GM19025 (cell line): ENCODE measurements around the gene SEPTIN6.
A peak's percentile ranks its signal among the peaks of the same experiment; 100 is the strongest.

ENCODE experiments used
- ATAC-seq: cut with Tn5 transposase; IDR thresholded peaks from one replicate; pipeline ENCODE4 v1.9.1; 2021; ENCODE audit warnings: mild to moderate bottlenecking, low read depth, moderate library complexity; ENCODE audit not compliant: unreplicated experiment

The SEPTIN6 gene

GRCh38 chrX:119693040-119693995 is at the start of gene SEPTIN6:
Gene SEPTIN6, minus strand, starts transcription at chrX:119693168. Its CDS starts 63 bp downstream, at chrX:119693105.
- peak; percentile 60 for ATAC-seq

DNA sequence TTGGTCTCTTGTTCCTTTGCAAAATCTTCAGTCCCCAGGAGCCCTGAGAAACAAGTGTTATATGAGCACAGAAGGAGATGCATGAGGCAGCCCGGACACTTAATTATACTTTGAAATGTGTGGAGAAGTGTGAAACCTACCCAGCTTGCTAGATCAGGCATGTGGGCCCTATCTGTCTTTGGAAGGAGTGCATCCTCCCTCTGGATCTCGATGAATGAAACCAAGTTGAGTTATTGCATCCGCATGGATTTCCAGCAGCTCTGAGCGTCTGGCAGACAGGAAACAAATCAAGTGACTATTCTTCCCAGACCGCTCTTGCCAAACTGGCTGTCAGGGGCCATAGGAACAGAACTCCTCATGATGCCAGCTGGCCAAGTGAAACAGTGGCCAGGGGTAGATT is 45.8 kb upstream of the SEPTIN6 start:
- ATAC-seq: no peak

- ATAC-seq: no peak
Measured at GRCh38 chrX:119736206-119736764, 43.3 kb upstream of the SEPTIN6 start.

GRCh38 chrX:119735467-119735866 is 42.5 kb upstream of the SEPTIN6 start:
- ATAC-seq: no peak

DNA sequence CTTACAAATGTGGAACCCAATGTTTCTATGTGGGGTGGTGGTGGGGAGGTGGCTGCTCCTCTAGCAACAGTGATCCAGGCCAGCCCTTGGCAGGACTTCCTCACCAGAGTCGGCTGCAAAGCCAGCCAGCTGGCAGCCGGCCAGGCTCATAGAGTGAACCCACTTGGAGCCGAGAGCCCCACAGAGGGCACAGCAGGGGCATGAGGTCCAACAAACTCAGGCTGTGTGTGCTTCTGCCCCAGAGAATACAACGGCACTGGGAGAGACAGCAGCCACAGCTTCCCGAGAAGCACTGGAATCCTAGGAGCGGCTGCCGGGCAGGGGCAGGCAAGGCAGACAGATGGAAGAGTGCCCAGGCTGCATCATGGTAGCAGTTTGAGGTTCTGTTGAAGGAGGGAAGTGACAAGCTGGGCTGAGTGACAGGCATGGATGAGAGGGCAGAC is 42.0 kb upstream of the SEPTIN6 start:
- no peak for ATAC-seq

- no peak for ATAC-seq
Measured at GRCh38 chrX:119729408-119730201, 36.6 kb upstream of the SEPTIN6 start.

GRCh38 chrX:119728487-119728886 is 35.5 kb upstream of the SEPTIN6 start:
- ATAC-seq: no peak

GRCh38 chrX:119726900-119727555 is 34.1 kb upstream of the SEPTIN6 start:
- ATAC-seq: no peak

- no peak for ATAC-seq
Measured at GRCh38 chrX:119721926-119722325, 29.0 kb upstream of the SEPTIN6 start.

DNA sequence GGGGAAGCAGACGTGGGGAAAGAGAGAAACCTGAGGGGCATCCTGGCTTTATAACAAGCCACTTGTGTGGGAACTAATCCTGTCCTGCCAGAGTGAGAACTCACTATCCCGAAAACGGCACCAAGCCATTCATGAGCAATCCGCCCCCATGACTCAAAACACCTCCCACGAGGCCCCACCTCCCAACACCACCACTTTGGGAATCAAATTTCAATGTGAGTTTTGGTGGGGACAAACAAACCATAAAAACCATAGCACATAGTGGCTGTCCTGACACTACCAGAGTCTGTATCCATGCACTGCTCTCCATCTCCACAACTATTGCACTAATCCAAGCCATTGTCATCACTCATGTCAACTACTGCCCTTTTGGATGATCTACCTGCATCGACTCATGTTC is 28.5 kb upstream of the SEPTIN6 start:
- ATAC-seq: no peak

DNA sequence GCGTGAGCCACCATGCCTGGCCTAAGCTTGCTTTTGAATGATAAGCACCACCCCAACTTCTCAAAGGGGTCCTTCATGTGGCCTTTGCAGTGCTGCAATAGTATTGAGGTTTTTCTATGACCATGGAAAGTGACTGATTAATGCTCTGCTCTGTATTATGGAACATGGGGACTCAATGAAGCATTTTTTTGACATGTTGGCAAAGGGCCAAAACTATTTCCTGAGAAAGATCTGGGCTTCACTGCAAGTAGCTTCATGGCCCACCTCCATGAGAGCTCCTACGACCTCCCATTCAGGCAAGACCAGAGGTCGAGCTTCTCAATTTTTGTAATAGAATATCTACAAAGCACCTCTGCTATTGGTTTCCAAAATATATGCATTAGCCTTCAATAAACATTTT is 16.7 kb upstream of the SEPTIN6 start:
- no peak for ATAC-seq

DNA sequence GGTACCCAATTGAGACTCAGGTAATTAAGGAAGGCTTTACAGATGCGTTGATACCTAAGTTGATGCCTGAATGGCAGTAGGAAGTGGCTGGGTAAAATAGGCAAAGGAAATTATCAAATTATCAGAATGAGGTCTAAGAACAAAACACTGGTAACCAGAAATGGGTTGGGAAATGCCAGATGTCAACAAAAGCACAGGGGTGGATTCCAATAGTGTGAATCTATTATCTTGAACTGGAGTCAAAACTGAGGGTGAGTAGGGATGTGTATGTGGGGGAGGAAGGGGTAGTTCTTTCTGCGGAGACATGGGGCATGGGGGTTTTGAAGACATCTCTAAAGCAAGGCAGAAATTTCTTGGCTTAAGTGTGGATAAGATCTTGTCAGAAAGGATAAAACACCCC is 16.0 kb upstream of the SEPTIN6 start:
- no peak for ATAC-seq

DNA sequence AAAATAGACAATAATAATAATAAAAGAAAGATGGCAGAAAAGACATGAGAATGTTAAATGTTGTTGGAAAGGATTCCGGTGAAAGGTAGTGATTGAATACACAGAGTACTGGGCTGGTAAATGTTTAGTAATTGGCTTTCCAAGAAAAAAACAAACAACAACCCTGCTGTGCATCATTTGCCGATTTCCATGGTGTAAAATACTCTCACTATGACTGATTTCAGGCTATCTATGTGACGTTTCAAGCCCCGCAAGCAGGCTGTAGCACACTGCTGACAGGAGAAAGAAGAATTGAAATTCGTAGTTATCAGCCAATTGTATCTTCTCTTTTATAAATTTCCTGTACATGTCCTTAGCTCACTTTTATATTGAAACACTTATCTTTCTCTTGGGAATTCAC is 13.6 kb upstream of the SEPTIN6 start:
- ATAC-seq: no peak

DNA sequence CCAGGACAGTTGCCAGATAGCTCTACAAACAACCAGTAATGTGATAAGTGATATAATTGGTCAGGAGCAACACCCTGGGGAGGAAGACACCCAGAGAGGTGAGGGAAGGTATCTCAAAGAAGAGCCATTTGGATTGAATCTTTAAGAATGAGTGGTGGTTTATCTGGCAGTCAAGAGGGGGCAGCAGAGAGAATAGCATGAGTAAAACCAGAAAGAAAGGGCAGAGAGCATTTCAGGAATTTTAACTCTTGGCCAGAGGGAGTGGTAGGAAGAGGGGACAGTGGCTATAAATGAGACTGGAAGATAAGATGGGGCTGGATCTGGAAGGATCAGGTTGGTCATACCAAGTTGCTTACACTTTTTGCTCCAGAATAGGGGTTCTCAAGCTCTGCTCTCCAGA is 5.9 kb upstream of the SEPTIN6 start:
- ATAC-seq: no peak

DNA sequence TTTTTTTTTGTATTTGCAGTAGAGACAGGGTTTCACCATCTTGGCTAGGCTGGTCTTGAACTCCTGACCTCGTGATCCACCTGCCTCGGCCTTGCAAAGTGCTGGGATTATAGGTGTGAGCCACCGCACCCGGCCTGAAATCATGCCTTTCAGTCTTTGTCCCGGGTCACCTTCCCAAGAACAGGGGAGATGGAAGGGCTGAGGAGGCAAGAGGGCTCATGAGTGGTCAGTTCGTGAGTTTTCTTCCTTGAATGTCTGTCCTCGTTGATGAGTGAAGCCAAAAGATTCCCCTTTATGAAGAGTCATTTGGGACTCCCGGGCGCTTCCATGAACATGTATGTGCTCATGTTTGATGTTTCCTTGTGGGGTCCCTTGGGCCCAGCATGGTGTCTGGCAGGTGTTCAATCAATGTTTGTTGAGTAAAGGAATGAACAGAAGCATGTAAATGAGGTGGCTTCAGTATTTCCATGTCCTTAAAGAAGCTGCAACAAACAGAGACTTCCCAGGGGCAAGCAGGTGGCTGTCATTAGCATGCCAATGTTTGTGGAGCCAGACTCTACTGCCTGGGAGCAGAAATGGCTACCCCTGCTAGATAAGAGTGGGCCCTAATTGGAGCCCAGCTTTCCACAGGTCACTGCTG is 3.4 kb upstream of the SEPTIN6 start:
- no peak for ATAC-seq

- ATAC-seq: no peak
Measured at GRCh38 chrX:119695535-119696050, 2.6 kb upstream of the SEPTIN6 start.

- no peak for ATAC-seq
Measured at GRCh38 chrX:119694601-119695534, 1.9 kb upstream of the SEPTIN6 start.

GRCh38 chrX:119693996-119694451 is 1.1 kb upstream of the SEPTIN6 start:
- no peak for ATAC-seq
